Osteoblast (primary cell): ENCODE data around the gene CORIN. TPM values are rescaled to one million over a fixed set of nuclear protein-coding genes. Genes with fewer than 3 reads are reported as not detected.

Experiments
- DNase-seq: peaks from one replicate; pipeline ENCODE4 v3.0.0; 2011; ENCODE audit warnings: low spot score, mixed read lengths; ENCODE audit not compliant: insufficient read length; ENCODE audit errors: missing footprints
- H2AFZ ChIP-seq: 2 replicates; pipeline ENCODE4 v1.6.0; 2011; ENCODE audit warnings: mild to moderate bottlenecking, low read length
- H3K27ac ChIP-seq: 2 replicates; pipeline ENCODE4 v1.5.1; 2011; ENCODE audit warnings: mild to moderate bottlenecking, low read depth, low read length, moderate library complexity
- H3K27me3 ChIP-seq: 2 replicates; pipeline ENCODE4 v1.6.0; 2012; ENCODE audit warnings: mild to moderate bottlenecking, control low read depth, inconsistent platforms, low read length, moderate library complexity; ENCODE audit not compliant: insufficient read depth
- H3K36me3 ChIP-seq: 2 replicates; pipeline ENCODE4 v1.5.1; 2011; ENCODE audit warnings: mild to moderate bottlenecking, low read length, control low read depth, moderate library complexity; ENCODE audit not compliant: insufficient read depth
- H3K4me1 ChIP-seq: 2 replicates; pipeline ENCODE4 v1.5.1; 2011; ENCODE audit warnings: mild to moderate bottlenecking, low read length, control low read depth, moderate library complexity; ENCODE audit not compliant: insufficient read depth
- H3K4me2 ChIP-seq: 2 replicates; pipeline ENCODE4 v1.6.0; 2011; ENCODE audit warnings: mild to moderate bottlenecking, low read length; ENCODE audit not compliant: insufficient read depth
- H3K4me3 ChIP-seq: fragments of 200-600 bp; sonication (generic); 3 replicates; pipeline ENCODE4 v1.5.1; 2012; ENCODE audit warnings: mild to moderate bottlenecking, low read length, inconsistent platforms; ENCODE audit not compliant: insufficient read depth
- H3K79me2 ChIP-seq: 2 replicates; pipeline ENCODE4 v1.6.0; 2012; ENCODE audit warnings: mild to moderate bottlenecking, low read length, control low read depth, inconsistent platforms; ENCODE audit not compliant: insufficient read depth
- H3K9me3 ChIP-seq: 2 replicates; pipeline ENCODE4 v1.5.1; 2011; ENCODE audit warnings: low read depth, low read length, control low read depth
- H4K20me1 ChIP-seq: 2 replicates; pipeline ENCODE4 v1.6.0; 2012; ENCODE audit warnings: mild to moderate bottlenecking, low read length, control low read depth; ENCODE audit not compliant: insufficient read depth
- CTCF ChIP-seq: IDR thresholded peaks from 2 replicates; pipeline ENCODE4 v1.5.1; 2011; ENCODE audit warnings: mild to moderate bottlenecking, low read depth, low read length, moderate library complexity; ENCODE audit errors: extremely low read depth
- total RNA-seq: library from RNA; depleted of rRNA; stranded (reverse); fragments of >200 nt; gene quantifications from 2 replicates; pipeline ENCODE4 v1.2.3, GENCODE V29; 2012

Gene CORIN
- total RNA-seq, 1 donor, result 0.36 TPM

GRCh38 chr4:47836641-47837093 lies 1.2 kb downstream of the CORIN start:
- Histone ChIP-seq H3K9me3 (no peaks in the 10 kb centered on the region), H3K4me3 (peak overlapping the region; percentile 73), H3K36me3 (no peaks in the 10 kb centered on the region), H4K20me1 (no peaks in the 10 kb centered on the region), H3K79me2 (no peaks in the 10 kb centered on the region), H3K4me2 (peak overlapping the region; percentile 90), H3K4me1 (peaks cover 25% of the 10 kb centered on the region), H3K27me3 (no peaks in the 10 kb centered on the region), H3K27ac (no peak overlapping the region), H2AFZ (peak overlapping the region; percentile 85)
- peak; percentile 69 for TF ChIP-seq CTCF
- DNase-seq, result peak; percentile 89

GRCh38 chr4:47835494-47835893 lies 2.4 kb downstream of the CORIN start:
- TF ChIP-seq CTCF, result no peak
- no peaks in the 10 kb centered on the region for H3K27me3 ChIP-seq
- H3K4me2 ChIP-seq, result peak overlapping the region; percentile 90
- no peaks in the 10 kb centered on the region for H3K36me3 ChIP-seq
- no peaks in the 10 kb centered on the region for H3K9me3 ChIP-seq
- no peaks in the 10 kb centered on the region for H4K20me1 ChIP-seq
- no peak overlapping the region for H3K4me3 ChIP-seq
- H3K27ac ChIP-seq, result no peak overlapping the region
- DNase-seq, result no peak
- H3K4me1 ChIP-seq, result peaks cover 25% of the 10 kb centered on the region
- no peak overlapping the region for H2AFZ ChIP-seq
- H3K79me2 ChIP-seq, result no peaks in the 10 kb centered on the region

- Histone ChIP-seq H4K20me1 (no peaks in the 10 kb centered on the region), H3K4me1 (peaks cover 7% of the 10 kb centered on the region), H3K9me3 (no peaks in the 10 kb centered on the region), H3K79me2 (no peaks in the 10 kb centered on the region), H3K27ac (no peak overlapping the region), H2AFZ (no peak overlapping the region), H3K4me2 (no peak overlapping the region), H3K36me3 (no peaks in the 10 kb centered on the region), H3K4me3 (no peak overlapping the region), H3K27me3 (no peaks in the 10 kb centered on the region)
- no peak for DNase-seq
- TF ChIP-seq CTCF, result no peak
These were observed 6.7 kb downstream of the CORIN start for GRCh38 chr4:47831026-47831679.

- no peak overlapping the region for H3K4me2 ChIP-seq
- H4K20me1 ChIP-seq, result no peaks in the 10 kb centered on the region
- H3K79me2 ChIP-seq, result no peaks in the 10 kb centered on the region
- no peak overlapping the region for H3K4me3 ChIP-seq
- H3K27me3 ChIP-seq, result no peaks in the 10 kb centered on the region
- H3K4me1 ChIP-seq, result peaks cover under 1% of the 10 kb centered on the region
- no peak overlapping the region for H3K27ac ChIP-seq
- TF ChIP-seq CTCF, result no peak
- no peak overlapping the region for H2AFZ ChIP-seq
- no peaks in the 10 kb centered on the region for H3K9me3 ChIP-seq
- no peaks in the 10 kb centered on the region for H3K36me3 ChIP-seq
- DNase-seq, result peak; percentile 68
These were observed 7.4 kb downstream of the CORIN start for GRCh38 chr4:47830265-47831025.
